ENCODE data around the gene TAF1. TPM values are rescaled to one million over a fixed set of nuclear protein-coding genes. Genes with fewer than 3 reads are reported as not detected.

The TAF1 gene
- total and polyA plus RNA-seq, 9 of the 15 experiments (the other 6 are each of a cell fraction or from before 2014, with no cell fraction given), result 6.4 to 45.1 (median 38.1) TPM

DNA sequence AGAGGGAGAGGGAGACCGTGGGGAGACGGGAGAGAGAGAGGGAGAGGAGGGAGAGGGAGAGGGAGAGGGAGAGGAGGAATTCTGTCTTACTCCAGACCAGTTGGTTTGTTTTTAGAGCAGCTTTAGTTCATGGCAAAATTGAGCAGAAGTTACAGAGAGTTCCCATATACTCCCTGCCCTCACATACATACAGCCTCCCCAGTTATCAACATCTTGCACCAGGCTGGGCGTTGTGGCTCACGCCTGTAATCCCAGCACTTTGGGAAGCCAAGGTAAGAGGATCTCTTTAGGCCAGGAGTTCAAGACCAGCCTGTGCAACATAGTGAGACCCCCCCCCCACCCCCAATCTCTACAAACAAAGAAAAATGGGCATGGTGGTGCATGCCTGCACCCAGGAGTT, 86.9 kb downstream of the TAF1 start:
- intact Hi-C loops (cut with micrococcal nuclease) (loop anchor here (5.0 kb wide), 1 partner anchor 79 kb away; the partner anchor contains the start of gene OGT), in situ Hi-C loops (cut with MboI) (no loop called here)
- Histone ChIP-seq H3K4me2 (ENCODE audit: insufficient read depth, low read length) (no peak overlapping the region), H3K79me2 (ENCODE audit: control insufficient read depth, insufficient read depth, low read length) (no peaks in the 10 kb centered on the region; the same call in 2 of the 3 replicates), H3K36me3 (ENCODE audit: control insufficient read depth, insufficient read depth, low read length) (peaks cover 60% of the 10 kb centered on the region), H3K9ac (ENCODE audit: insufficient read depth in 1 of 2, low read depth in 2 of 2, low read length in 2 of 2) (no peak overlapping the region), H3K4me1 (replicated peaks in 1 of 2; ENCODE audit: control insufficient read depth in 2 of 2, insufficient read depth in 2 of 2, low read length in 2 of 2) (peaks cover 18 to 22% of the 10 kb centered on the region in 2 experiments; a peak in 4 of 5 replicates), H4K20me1 (replicated peaks; ENCODE audit: control insufficient read depth, insufficient read depth, low read length) (no peaks in the 10 kb centered on the region), H3K27me3 (ENCODE audit: control insufficient read depth in 2 of 2, insufficient read depth in 2 of 2, low read length in 2 of 2) (no peaks in the 10 kb centered on the region), H3K27ac (ENCODE audit: extremely low read depth, low read depth, low read length) (no peak overlapping the region; the same call in 2 of the 3 replicates), H3K9me3 (replicated peaks; ENCODE audit: control insufficient read depth, insufficient read depth, low read depth, low read length) (no peaks in the 10 kb centered on the region), H3K4me3 (no peak overlapping the region), H3K9me1 (ENCODE audit: control insufficient read depth, insufficient read depth, low read length) (peaks cover 4% of the 10 kb centered on the region), H2AFZ (ENCODE audit: low read depth, low read length) (no peak overlapping the region)
- no TSS peak for BruUV-seq (replicated peaks)
- no peak for DNase-seq (ENCODE audit: extremely low read depth in 1 of 4, low spot score in 3 of 4)
- ATAC-seq, result no peak
- 100% methylated on average over 1 of the region's 4 CpGs for WGBS (ENCODE audit: insufficient coverage, low coverage, missing lambda C conversion rate)
- TF ChIP-seq CBFA2T3 (IDR thresholded peaks at IDR 0.05) (0 out of 2 replicates have a peak, but pooled peaks have one; percentile 13), NFIC (IDR thresholded peaks at IDR 0.05) (no peak)
- CTCF ChIA-PET (ENCODE audit: low intra/inter-chr PET ratio), result no interaction called here
- FAIRE-seq, result no peak
- POLR2A ChIA-PET, result no interaction called here

DNA sequence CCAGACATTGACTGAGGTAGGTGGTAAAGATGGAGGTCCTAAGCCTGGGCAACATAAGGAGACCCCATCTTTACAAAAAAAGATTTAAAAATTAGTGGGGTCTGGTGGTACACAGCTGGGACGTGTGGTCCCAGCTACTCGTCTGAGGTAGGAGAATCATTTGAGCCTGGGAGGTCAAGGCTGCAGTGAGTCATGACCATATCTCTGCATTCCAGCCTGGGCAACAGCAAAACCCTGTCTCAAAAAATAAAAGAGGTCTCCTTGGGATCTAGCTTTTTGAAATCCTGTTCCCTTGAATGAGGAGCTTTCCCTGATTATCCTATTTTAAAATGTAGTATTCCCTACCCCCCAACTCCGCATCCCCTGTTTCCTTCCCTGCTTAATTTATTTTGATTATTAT, 88.1 kb downstream of the TAF1 start:
- ATAC-seq (no peak), DNase-seq (ENCODE audit: extremely low read depth in 1 of 4, low spot score in 3 of 4) (peak in 1 of 4 experiments; percentile 30), FAIRE-seq (peak; percentile 46)
- no peaks in the 10 kb centered on the region for H3K9me3 ChIP-seq (replicated peaks; ENCODE audit: control insufficient read depth, insufficient read depth, low read depth, low read length)
- intact Hi-C loops (cut with micrococcal nuclease), result loop anchor here (5.0 kb wide), 1 partner anchor 78 kb away; the partner anchor contains the start of gene OGT
- POLR2A ChIA-PET, result interaction anchor here (1.4 kb wide), 1 partner anchor 80 kb away, joined by 3 read pairs; no protein-coding TSS in a partner anchor
- no peak overlapping the region for H3K27ac ChIP-seq (ENCODE audit: extremely low read depth, low read depth, low read length)
- peaks cover 4% of the 10 kb centered on the region for H3K9me1 ChIP-seq (ENCODE audit: control insufficient read depth, insufficient read depth, low read length)
- H3K4me3 ChIP-seq, result no peak overlapping the region
- no peaks in the 10 kb centered on the region for H4K20me1 ChIP-seq (replicated peaks; ENCODE audit: control insufficient read depth, insufficient read depth, low read length)
- no peak overlapping the region for H2AFZ ChIP-seq (ENCODE audit: low read depth, low read length)
- no peaks in the 10 kb centered on the region; the same call in 2 of the 3 replicates for H3K79me2 ChIP-seq (ENCODE audit: control insufficient read depth, insufficient read depth, low read length)
- 43% methylated on average over 3 of the region's 3 CpGs for WGBS (ENCODE audit: insufficient coverage, low coverage, missing lambda C conversion rate)
- no peak overlapping the region for H3K4me2 ChIP-seq (ENCODE audit: insufficient read depth, low read length)
- BruUV-seq (replicated peaks), result no TSS peak
- peaks cover 18 to 22% of the 10 kb centered on the region in 2 experiments; a peak in 4 of 5 replicates for H3K4me1 ChIP-seq (replicated peaks in 1 of 2; ENCODE audit: control insufficient read depth in 2 of 2, insufficient read depth in 2 of 2, low read length in 2 of 2)
- in situ Hi-C loops (cut with MboI), result no loop called here
- H3K9ac ChIP-seq (ENCODE audit: insufficient read depth in 1 of 2, low read depth in 2 of 2, low read length in 2 of 2), result no peak overlapping the region
- H3K36me3 ChIP-seq (ENCODE audit: control insufficient read depth, insufficient read depth, low read length), result peaks cover 65% of the 10 kb centered on the region
- CTCF ChIA-PET (ENCODE audit: low intra/inter-chr PET ratio), result no interaction called here
- no peaks in the 10 kb centered on the region for H3K27me3 ChIP-seq (ENCODE audit: control insufficient read depth in 2 of 2, insufficient read depth in 2 of 2, low read length in 2 of 2)
- no peak for TF ChIP-seq CTBP1 (IDR thresholded peaks at IDR 0.05; ENCODE audit: borderline replicate concordance)
- TF ChIP-seq, protein P1, sequence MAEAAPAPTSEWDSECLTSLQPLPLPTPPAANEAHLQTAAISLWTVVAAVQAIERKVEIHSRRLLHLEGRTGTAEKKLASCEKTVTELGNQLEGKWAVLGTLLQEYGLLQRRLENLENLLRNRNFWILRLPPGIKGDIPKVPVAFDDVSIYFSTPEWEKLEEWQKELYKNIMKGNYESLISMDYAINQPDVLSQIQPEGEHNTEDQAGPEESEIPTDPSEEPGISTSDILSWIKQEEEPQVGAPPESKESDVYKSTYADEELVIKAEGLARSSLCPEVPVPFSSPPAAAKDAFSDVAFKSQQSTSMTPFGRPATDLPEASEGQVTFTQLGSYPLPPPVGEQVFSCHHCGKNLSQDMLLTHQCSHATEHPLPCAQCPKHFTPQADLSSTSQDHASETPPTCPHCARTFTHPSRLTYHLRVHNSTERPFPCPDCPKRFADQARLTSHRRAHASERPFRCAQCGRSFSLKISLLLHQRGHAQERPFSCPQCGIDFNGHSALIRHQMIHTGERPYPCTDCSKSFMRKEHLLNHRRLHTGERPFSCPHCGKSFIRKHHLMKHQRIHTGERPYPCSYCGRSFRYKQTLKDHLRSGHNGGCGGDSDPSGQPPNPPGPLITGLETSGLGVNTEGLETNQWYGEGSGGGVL (CRISPR knock-in tag; IDR thresholded peaks at IDR 0.05), result no peak
- no peak for TF ChIP-seq ETV6 (IDR thresholded peaks at IDR 0.05; ENCODE audit: borderline replicate concordance in 1 of 2, low read depth in 2 of 2, low read length in 1 of 2)
- TF ChIP-seq ETV6 (CRISPR knock-in tag; IDR thresholded peaks at IDR 0.05; ENCODE audit: borderline replicate concordance), result no peak
- peak; percentile 54 for TF ChIP-seq CBFA2T3 (IDR thresholded peaks at IDR 0.05)
- no peak for TF ChIP-seq ZNF785 (CRISPR knock-in tag; IDR thresholded peaks at IDR 0.05)
- TF ChIP-seq, protein P2, sequence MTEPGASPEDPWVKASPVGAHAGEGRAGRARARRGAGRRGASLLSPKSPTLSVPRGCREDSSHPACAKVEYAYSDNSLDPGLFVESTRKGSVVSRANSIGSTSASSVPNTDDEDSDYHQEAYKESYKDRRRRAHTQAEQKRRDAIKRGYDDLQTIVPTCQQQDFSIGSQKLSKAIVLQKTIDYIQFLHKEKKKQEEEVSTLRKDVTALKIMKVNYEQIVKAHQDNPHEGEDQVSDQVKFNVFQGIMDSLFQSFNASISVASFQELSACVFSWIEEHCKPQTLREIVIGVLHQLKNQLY (CRISPR knock-in tag; conservative IDR thresholded peaks at IDR 0.05), result no peak
- TF ChIP-seq, protein P3, sequence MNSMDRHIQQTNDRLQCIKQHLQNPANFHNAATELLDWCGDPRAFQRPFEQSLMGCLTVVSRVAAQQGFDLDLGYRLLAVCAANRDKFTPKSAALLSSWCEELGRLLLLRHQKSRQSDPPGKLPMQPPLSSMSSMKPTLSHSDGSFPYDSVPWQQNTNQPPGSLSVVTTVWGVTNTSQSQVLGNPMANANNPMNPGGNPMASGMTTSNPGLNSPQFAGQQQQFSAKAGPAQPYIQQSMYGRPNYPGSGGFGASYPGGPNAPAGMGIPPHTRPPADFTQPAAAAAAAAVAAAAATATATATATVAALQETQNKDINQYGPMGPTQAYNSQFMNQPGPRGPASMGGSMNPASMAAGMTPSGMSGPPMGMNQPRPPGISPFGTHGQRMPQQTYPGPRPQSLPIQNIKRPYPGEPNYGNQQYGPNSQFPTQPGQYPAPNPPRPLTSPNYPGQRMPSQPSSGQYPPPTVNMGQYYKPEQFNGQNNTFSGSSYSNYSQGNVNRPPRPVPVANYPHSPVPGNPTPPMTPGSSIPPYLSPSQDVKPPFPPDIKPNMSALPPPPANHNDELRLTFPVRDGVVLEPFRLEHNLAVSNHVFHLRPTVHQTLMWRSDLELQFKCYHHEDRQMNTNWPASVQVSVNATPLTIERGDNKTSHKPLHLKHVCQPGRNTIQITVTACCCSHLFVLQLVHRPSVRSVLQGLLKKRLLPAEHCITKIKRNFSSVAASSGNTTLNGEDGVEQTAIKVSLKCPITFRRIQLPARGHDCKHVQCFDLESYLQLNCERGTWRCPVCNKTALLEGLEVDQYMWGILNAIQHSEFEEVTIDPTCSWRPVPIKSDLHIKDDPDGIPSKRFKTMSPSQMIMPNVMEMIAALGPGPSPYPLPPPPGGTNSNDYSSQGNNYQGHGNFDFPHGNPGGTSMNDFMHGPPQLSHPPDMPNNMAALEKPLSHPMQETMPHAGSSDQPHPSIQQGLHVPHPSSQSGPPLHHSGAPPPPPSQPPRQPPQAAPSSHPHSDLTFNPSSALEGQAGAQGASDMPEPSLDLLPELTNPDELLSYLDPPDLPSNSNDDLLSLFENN (IDR thresholded peaks at IDR 0.05; ENCODE audit: low read depth in 2 of 2, low read length in 2 of 2), result no peak

All from K562 (cell line).